HG03432 (cell line): ENCODE results near the gene INPP5A.
"Not testable (repeated sequence)": the region's sequence is repeated elsewhere in the genome, so short reads cannot be mapped to it uniquely, and the experiment has no call there.

Experiments
- ATAC-seq: cut with Tn5 transposase; IDR thresholded peaks from one replicate; pipeline ENCODE4 v1.9.1; 2021; ENCODE audit warnings: mild to moderate bottlenecking, moderate library complexity; ENCODE audit not compliant: unreplicated experiment

INPP5A gene

DNA sequence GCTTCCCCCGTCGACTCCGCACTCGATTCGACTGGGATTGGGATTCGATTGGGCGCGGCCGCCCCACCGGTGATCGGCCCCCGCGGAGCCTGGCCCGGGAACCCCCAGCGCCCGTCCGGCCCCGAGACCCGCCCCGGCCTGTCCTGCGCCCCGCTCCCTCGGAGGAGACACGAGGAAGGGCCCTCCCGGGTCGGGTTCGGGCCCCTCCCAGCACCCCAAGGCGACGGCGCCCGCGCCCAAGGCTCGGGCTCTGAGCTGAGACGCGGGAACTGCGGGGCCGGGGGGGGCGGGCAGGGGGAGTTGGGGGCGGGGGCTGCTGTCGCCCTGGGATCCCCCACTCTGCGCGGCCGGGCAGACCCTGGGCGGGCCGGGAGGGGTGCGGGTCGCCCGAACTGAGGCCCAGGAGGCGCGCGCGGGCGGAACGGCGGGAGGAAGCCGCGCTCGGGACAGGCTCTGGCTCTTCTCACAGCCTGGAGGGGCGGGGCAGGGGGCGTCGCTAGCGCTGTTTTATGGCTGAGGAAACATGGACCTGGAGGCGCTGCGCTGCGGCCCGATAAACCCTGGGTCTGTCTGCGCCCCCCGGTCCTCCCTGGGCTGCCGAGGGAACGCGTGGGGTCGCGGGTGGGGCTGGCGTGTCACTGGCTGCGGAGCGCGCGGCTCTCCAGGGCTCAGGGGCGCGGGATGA, 250.1 kb downstream of the INPP5A start:
- ATAC-seq, result no peak

DNA sequence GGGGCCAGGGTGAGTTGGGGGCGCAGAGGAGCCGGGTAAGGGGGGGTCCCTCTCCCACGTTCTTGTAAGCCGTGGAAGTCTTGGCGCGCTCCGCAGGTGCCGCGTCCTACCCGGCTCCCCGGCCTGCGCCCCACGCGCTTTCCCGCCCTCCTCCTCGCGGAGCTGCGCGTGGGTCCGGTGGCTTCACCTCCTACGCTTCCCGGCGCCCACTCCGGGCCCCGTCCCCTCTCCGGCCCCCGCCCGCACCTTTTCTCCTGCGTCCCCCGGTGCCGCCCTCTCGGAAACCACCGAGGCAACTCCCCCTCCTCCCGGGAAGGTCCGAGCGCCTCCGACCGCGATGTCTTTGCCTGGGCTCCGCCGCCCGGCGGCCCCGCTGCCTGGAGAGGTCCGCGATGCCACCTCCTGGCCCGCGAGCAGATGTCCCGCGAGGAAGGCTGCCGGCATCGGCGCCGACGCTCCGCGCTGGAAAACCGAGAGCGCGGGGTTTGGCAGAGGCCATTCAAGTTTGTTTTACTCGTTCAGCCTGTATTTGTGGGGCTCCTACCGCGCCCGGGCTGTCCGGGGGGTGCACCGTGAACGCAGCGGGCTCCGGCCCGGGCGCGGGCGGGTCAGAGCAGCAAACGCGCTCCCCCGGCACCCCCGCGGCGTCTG, 250.7 kb downstream of the INPP5A start:
- ATAC-seq, result no peak

DNA sequence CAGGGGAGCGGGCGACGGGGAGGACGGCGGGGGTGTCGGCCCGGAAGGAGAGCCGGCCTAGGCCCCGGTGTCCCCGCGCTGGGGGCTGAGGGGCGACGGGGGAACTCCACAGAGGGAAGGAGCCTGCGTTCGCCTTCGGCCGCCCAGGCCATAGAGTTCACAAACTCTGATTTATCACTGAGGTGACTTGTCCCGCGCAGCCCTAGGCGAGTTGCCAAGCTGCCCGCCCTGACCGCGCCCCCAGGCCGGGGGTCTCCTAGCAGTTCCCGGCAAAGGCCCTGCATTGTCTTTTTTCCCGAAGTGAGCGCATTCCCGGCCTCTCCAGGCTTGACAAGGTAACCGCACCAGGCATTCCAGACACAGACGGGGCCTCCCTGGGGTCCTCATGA, 251.2 kb downstream of the INPP5A start:
- no peak for ATAC-seq

DNA sequence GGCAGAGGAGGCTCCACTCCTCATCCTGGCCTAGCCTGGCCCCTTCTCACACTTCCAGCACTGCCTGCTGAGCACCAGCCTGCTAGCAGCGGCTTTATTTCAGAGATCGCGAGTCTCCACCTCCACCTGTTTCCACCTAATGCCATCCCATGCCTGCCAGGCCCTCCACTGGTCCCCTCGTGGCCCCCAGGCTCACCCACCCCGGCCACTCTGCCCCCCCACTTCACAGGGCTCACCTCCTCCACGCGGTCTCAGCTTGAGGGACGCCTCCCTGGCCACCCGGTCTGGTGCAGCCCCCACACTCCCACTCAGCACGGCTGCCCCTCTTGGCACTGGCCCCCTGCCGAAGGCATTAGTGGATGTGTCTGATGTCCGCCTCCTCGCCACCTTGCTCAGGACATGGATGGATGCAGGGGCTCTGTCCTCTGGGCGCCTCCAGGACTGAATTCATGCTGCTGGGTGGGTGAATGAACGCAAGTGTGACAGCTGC, 252.1 kb downstream of the INPP5A start:
- no peak for ATAC-seq

DNA sequence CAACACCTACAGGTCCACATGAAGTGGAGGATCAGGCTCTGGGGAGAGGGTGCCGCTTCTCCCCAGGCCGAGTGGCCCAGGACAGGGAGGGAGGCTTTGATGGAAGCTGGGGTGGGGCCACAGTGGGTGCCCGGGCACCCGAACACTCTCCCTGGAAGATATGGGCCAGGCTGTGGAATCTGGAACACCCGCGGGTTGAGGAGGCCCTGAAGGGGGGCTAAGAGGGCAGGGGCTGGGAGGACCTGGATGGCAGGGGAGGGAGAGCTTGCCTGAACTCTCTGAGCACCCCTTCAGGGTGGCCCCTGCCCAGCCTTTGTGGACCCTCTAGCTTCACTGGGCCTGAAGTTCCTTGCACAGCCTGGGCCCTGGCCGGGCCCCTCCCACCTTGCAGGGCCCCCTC, 252.9 kb downstream of the INPP5A start:
- no peak for ATAC-seq

DNA sequence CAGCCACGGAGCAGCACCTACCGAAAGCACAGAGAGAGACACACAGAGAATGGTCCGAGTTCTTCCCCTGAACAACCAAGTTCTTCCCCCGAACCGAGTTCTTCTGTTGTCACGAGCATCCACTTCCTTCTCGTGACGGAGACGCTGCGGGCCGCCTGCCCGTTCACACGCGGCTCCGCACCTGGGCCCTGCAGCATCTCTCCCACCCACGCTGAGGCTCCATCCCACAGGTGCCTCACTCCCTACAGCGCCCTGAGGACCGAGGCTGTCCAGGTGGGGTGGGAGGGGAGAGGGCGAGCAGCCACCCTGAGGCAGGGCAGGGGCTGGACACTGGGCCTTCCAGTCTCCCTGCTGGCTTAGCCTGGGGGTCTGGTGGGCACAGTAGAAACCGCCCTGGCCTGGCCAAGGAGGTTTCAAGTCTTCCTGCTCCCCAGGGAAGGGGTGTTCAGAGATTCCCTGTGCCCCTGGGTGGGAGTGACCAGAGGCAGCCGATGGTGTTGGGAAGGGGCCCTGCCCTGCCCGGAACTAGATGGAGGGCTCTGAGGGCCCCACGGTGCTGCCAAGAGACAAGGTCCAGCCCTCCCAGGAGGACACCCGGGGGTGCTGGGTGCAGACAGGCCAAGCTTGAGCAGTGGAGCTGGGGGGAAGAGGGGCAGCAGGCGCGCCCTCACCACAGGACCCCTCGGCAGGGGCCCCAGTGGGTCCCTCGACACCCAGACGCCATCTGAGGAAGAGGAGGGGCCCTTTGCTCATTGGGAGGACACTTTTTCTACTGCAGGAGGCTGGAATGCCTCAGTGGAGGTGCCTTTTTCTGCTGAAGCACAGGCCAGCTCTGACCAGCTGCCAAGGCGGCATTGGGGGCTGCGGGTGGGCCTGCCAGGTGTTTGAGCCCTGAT, 253.6 kb downstream of the INPP5A start:
- ATAC-seq, result no peak

DNA sequence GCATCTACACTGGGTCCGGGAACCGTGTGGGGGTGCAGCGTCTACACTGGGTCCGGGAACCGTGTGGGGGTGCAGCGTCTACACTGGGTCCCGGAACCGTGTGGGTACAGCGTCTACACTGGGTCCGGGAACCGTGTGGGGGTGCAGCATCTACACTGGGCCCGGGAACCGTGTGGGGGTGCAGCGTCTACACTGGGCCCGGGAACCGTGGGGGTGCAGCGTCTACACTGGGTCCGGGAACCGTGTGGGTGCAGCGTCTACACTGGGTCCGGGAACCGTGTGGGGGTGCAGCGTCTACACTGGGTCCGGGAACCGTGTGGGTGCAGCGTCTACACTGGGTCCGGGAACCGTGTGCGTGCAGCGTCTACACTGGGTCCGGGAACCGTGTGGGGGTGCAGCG, 254.5 kb downstream of the INPP5A start:
- ATAC-seq, result not testable (repeated sequence)

DNA sequence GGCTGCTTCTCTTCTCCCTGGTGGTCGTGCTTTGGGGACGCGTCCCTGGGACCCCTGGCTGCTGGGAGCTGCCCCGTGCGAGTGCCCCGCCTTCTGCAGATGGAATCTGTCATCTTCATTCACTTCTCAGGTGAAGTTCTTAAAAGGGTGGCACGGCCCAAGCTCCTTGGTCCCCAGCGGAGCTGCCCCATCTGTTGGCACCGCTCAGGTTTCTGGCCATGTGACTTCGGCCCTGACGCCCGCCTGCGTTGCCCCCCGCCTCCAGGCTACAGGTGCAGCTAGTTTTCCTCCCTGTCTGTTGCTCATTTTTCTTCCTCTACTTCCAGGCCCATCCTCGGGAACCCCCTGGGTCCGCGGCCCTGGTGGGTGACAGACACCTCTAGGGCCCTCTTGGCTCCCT, 255.2 kb downstream of the INPP5A start:
- no peak for ATAC-seq

DNA sequence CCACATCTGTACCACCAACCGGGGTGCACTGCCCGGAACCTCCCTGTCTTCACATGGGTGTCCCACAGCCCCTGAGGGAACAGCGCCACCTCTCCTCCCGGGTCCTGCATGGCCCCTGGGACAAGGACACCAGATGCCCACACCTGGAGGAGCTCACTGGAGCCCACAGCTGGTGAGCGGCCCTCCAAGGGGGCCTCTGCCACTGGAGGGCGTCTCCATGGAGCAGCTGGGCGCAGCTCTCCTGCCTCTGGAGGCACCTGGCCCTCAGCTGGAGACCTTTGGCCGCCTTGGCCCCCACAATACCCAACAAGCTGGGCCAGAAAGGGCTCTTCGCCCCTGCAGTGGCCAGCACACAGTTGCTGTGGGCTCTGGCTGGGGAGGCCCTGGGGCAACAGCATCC, 255.6 kb downstream of the INPP5A start:
- no peak for ATAC-seq

DNA sequence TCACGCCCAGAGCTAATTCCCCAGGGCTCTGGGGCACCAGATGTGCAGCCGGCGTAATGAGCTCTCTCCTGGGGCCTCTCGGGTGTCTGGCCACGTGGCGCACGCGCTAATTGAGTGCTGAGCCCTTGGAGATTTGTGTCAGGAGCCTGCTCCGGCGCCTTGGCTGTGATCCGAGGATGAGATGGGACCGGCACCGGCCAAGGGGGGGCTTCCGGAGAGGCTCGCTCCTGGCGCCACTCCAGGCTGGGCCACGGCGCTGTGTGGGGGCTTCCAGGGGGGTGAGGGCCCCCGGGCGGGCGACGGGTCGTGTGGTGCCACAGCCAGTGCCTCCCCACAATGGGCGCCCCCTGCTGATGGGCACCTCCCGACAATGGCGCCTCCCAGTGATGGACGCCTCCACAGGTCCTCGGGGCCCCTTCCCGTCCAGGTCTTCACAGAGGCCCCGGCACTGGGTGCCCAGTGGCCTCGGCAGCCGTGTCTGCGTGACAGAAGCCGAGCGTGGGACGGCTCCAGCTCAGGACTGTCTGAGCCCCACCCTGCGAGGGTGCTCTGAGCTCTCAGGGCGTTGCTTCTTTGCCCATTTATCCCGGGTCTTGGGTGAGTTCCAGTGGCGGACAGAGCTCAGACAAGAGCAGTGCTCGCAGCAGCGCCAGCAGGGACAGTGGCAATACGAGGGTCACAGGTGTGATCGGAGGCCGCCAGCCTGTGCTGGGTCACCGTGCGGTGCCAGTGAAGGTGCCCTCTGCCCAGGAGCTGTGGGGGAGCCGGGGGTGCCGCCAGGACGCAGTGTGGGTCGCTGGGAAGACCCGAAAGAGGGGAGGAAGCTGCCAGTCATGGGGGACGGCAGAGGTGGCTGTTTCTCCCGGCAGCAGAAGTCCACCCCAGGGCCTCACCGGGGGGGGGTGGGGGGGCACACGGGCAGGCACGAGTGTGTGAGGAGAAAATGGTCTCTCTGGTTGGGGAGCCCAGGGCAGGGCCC, 256.6 kb downstream of the INPP5A start:
- no peak for ATAC-seq

DNA sequence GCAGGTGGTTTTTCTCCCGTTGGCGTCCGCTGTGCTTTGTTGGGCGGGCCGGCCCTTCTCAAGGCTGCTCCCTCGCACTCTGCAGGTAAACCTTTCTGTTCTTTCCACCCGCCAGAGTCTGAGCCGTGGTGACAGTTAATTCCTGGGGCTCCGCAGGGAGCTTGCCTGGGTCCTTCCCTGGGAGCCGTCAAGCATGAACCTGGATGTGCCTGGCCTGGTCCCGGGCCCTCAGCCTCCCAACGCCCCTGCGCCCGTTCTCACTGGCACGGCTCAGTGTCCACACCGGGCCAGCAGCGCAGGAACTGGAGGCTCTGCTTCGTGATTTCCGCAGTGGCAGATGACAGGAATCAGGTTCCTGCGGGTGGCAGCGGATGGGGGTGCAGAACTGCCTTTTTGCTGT, 259.3 kb downstream of the INPP5A start:
- no peak for ATAC-seq

DNA sequence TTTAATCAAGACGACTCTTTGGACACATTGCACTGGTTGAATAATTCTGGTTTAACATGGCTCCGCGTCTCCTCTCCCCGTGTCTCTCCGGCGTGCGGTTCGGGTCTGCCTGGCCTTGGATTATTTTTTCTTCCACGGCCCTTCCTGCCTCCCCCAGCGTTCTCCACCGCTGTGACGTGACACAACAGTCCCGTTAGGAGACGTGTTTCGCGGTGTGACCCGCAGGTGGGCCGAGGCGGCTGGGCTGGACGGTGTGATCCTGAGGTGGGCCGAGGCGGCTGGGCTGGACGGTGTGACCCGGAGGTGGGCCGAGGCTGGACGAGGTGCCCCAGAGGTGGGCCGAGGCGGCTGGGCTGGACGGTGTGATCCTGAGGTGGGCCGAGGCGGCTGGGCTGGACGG, 260.4 kb downstream of the INPP5A start:
- ATAC-seq, result not testable (repeated sequence)

DNA sequence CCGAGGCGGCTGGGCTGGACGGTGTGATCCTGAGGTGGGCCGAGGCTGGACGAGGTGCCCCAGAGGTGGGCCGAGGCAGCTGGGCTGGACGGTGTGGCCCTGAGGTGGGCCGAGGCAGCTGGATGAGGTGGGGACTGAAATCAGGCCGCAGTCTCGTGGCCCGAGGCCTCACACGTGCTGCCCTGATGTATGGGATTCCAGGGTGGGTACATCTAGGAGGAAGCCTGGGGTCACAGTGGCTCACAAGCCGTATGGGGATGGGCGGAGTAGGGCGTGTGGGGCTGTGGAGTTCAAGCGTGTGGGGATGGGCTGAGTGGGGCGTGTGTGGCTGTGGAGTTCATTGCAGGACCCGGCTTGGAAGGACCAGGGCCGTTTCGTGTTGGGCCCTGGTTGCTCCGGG, 260.8 kb downstream of the INPP5A start:
- ATAC-seq, result no peak

DNA sequence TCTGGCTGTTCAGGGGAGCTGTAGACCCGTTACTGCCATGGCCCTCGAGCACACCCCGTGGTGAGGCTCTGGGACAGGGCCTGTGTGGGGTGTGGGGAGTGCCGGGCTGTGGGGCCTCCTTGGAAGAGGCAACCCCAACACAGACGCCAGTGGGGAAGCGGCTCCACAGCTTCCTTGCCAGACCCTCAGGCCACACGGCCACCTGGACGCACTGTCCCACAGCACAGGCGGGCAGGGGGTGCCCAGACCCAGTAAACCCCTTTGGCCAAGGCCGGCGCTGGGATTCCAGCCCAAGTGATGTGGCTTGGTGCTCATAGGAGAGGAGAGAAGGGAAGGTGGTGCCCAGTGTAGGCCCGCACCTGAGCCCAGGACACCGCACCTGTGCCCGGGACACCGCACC, 261.3 kb downstream of the INPP5A start:
- ATAC-seq, result no peak

DNA sequence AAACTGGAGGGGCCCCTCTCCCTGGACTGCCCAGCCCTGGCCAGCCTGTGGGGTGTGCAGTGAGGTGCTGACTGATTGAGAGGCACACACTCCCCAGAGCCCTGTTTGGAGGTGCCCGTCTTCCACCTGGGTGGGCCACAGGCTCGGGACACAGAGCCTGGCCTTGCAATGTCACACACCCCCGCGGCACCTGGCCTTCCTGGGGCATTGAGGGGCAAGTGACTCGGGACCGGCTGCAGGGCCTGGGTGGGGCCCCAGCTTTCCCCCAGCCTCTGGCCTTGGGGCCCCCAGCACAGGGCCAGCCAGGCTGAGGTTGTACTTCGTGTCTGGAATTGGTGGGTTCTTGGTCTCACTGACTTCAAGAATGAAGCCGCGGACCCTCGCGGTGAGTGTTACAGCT, 262.3 kb downstream of the INPP5A start:
- ATAC-seq, result no peak

DNA sequence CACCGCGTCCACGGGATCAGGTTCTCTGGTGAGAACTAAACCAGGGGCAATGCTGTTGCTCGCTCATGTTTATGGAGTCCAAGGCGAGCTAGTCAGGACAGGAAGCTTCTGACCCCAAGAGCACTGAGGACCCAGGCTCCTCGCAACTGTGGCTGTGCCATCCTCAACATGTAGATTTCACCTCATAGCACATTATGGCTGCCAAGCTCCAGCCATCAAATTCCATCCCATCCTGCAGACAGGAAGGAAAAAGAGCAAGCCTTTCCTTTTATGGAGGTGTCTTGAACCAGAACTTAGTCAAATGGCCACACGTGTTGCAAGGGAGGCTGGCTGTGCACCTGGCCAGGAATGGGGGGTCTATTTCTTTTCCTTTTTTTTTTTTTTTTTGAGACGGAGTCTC, 264.5 kb downstream of the INPP5A start:
- no peak for ATAC-seq

DNA sequence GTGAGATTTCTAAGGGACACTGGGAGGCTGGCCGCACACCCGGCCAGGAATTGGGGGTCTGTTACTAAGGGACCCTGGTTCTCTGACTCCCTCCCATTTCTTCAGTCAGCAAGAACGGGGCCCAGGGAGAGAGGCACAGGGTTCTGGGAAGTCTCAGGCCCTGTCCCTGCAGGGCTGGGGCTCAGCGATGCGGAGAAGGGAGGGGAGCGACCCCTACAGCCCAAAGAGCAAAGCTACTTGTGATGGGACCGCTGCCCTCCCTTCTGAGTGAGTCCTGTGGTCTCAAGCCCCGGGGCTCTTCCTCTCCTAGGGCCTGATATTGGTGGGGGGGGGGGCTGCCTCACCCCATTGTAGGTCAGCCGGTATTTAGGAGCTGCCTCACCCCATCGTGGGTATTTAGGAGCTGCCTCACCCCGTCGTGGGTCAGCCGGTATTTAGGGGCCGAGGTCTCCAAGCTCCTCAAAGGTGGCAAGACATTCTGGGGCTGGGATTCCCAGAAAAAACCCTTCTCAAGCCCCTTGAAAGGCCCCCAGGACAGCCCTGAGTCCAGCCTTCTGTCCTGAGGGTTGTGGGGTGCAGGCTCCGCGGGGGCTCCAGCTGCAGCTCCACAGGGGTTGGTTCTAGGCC, 265.2 kb downstream of the INPP5A start:
- no peak for ATAC-seq

DNA sequence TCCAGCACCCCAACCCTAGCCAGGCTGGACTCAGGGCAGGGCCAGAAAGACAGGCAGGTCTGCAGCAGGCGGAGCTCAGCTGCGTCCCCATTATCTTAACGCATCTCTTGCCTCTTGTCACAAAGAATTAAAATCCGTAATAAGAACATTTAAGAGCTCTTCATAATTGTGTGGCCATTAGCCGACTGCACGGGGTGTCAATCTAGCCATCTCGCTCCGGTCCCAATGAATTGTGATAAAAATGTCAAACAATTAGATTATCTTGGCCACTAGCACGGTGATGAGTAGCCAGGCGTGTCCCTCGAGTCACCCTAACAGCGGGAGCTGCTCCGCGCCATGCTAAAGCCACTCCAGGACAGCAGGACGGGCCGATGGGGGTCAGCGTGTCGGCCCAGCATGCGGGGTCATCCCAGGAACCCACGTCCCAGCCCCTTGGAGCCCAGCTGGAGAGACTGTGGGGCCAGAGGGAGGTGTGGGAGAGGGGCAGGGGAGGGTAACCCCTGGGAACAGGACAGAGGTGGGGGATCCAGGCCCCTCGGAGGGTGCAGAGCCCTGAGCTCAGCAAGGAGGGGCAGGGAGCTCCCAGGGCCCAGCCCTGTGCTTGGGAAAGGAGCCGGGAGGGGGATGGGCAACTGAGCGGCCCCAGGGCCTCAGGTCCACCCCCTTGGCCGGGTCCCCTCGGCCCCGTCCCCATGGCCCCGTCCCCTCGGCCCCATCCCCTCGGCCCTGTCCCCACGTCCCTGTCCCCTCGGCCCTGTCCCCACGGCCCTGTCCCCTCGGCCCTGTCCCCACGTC, 266.0 kb downstream of the INPP5A start:
- no peak for ATAC-seq

DNA sequence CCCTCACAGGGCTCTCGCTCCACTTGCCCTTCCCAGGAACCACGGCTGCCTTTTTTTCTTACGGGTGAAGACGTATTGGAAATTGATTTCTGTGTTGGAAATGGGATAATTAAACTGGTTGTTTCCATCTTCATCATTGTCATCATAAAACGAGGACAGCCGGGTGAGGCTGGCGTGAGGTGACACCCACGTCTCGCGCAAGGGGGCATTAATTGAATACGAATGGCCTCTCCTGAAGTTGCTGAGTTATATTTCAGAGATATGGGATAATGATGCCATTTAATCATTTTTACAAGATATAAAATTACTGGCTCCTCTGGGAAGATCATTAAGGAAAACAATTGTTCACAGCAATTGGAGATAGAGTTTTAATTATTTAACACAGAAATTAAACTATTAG, 266.7 kb downstream of the INPP5A start:
- no peak for ATAC-seq
